Activated T-cell treated with anti-CD3 and anti-CD28 coated beads, Interleukin-2, amount 50 U/mL, for 48 hours (primary cell): Measurements from ENCODE around the gene SFXN5.

ENCODE experiments used
- DNase-seq, 2 experiments: peaks; one replicate each; pipeline ENCODE4 v3.0.0-alpha.2; 2020

The SFXN5 gene

GRCh38 chr2:72934683-72935610 is 136.6 kb downstream of the SFXN5 start:
- DNase-seq = no peak

GRCh38 chr2:72933646-72934151 is 137.8 kb downstream of the SFXN5 start:
- no peak for DNase-seq

- no peak for DNase-seq
These were observed 138.3 kb downstream of the SFXN5 start for GRCh38 chr2:72933207-72933606.

GRCh38 chr2:72932805-72933204 is 138.7 kb downstream of the SFXN5 start:
- no peak for DNase-seq

GRCh38 chr2:72932045-72932740 is 139.3 kb downstream of the SFXN5 start:
- no peak for DNase-seq

- peak; percentile 43 to 57 for DNase-seq
These were observed 140.1 kb downstream of the SFXN5 start for GRCh38 chr2:72931280-72931910.

GRCh38 chr2:72929010-72929409 is 142.5 kb downstream of the SFXN5 start:
- no peak for DNase-seq

- DNase-seq = peak; percentile 7 to 10
These were observed 143.6 kb downstream of the SFXN5 start for GRCh38 chr2:72927619-72928550.

GRCh38 chr2:72926811-72927465 is 144.6 kb downstream of the SFXN5 start:
- peak; percentile 7 to 11 for DNase-seq

- DNase-seq = peak; percentile 8 to 9
These were observed 145.1 kb downstream of the SFXN5 start for GRCh38 chr2:72926368-72926767.

- peak; percentile 17 to 19 for DNase-seq
These were observed 146.1 kb downstream of the SFXN5 start for GRCh38 chr2:72925328-72925943.

- DNase-seq = peak; percentile 30 to 37
These were observed 146.9 kb downstream of the SFXN5 start for GRCh38 chr2:72924353-72925240.

GRCh38 chr2:72923833-72924352 is 147.6 kb downstream of the SFXN5 start:
- DNase-seq = no peak

GRCh38 chr2:72921853-72922252 is 149.7 kb downstream of the SFXN5 start:
- peak; percentile 10 to 13 for DNase-seq

- peak; percentile 16 to 18 for DNase-seq
These were observed 150.2 kb downstream of the SFXN5 start for GRCh38 chr2:72921088-72921851.

- DNase-seq = peak; percentile 52 to 63
These were observed 151.0 kb downstream of the SFXN5 start for GRCh38 chr2:72920318-72921087.

GRCh38 chr2:72919414-72920317 is 151.8 kb downstream of the SFXN5 start:
- DNase-seq = peak; percentile 18 to 22
